Measurements from ENCODE around the gene SNRNP25. TPM values are rescaled to one million over a fixed set of nuclear protein-coding genes. Genes with fewer than 3 reads are reported as not detected.

The SNRNP25 gene
- total and polyA plus RNA-seq, 2 of the 8 experiments (the other 6 are each of a cell fraction or from before 2014, with no cell fraction given) = 53.0 to 58.4 TPM

DNA sequence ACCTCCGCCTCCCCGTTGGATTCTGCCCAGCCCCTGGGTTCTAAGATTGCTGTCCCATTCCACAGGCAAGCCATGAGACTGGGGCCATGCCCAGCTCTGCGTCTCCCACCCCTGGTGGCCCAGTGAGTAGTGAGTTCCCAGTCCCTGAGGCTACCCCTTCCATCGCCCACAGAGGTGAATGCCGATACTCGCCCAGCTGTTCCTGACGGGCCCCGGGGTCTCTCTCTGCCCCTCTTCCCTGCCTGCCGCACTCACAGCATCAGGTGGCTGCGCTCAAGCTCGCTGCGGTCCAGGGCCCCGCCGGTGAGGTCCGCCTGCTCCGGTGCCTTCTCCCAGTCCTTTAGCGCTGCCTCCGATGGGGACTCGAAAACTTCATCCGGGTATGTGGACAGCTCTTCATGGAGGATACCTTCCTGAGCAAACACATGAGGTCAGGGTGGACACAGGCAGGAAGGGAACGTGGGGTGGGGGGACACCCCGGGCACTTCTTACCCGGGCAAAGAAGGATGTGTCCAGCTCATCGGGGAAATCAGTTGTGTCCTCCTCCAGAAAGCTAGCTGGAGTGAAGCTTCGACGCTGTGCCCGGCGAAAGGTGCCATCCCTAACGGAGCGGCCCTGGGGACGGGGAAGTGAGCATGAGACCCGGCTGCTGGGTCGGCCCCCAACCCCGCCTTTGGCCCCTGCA is 8.8 kb downstream of the SNRNP25 start:
- H2BK5ac ChIP-seq (ENCODE audit: low read depth, low read length) = no peak overlapping the region
- no peak overlapping the region for H2BK120ac ChIP-seq (replicated peaks; ENCODE audit: low read depth, low read length)
- no peaks in the 10 kb centered on the region for H3K79me1 ChIP-seq (ENCODE audit: low read depth, low read length)
- no peak overlapping the region for H4K8ac ChIP-seq (ENCODE audit: extremely low read depth, insufficient read depth, low read length)
- WGBS, 2 experiments (ENCODE audit: extremely low coverage in 1 of 2, insufficient coverage in 1 of 2, insufficient read length in 1 of 2, insufficient replicate concordance in 2 of 2, low coverage in 1 of 2, low lambda C conversion rate in 2 of 2, missing lambda C conversion rate in 1 of 2) = 94% methylated on average over 30 of the region's 34 CpGs; no CpG with 5 or more reads in 1 of the 2 experiments
- no peaks in the 10 kb centered on the region for H3K79me2 ChIP-seq (ENCODE audit: control insufficient read depth in 1 of 2, insufficient read depth in 2 of 2, low read length in 2 of 2)
- ChIA-PET CTCF (ENCODE audit: partially characterized antibody) (interaction anchor here (0.6 to 21.2 kb wide), 5 partner anchors 10 to 457 kb away, joined by 3 to 856 read pairs (median 3); partner anchors contain the start of genes MPG and RHBDF1), POLR2A (ENCODE audit: partially characterized antibody) (interaction anchor here (0.8 to 16.6 kb wide), 7 partner anchors 9 to 57 kb away, joined by 3 to 153 read pairs (median 4); partner anchors contain the start of genes POLR3K, RHBDF1 and SNRNP25)
- H3K4me2 ChIP-seq (ENCODE audit: insufficient read depth in 1 of 2, low read depth in 2 of 2, low read length in 2 of 2) = no peak overlapping the region
- no peak overlapping the region for H4K5ac ChIP-seq (ENCODE audit: insufficient read length, low read depth, low read length)
- peaks cover 13 to 27% of the 10 kb centered on the region in 2 experiments for H4K20me1 ChIP-seq (replicated peaks in 1 of 2; ENCODE audit: control insufficient read depth in 1 of 2, insufficient read depth in 2 of 2, low read length in 2 of 2)
- no peak overlapping the region for H2AK5ac ChIP-seq (ENCODE audit: low read depth, low read length)
- no peak for DNase-seq (ENCODE audit: low read depth in 1 of 2, low spot score in 2 of 2)
- H3K9ac ChIP-seq (replicated peaks in 1 of 4; ENCODE audit: extremely low read depth in 1 of 4, low read depth in 3 of 4, low read length in 3 of 4) = no peak overlapping the region
- H2AFZ ChIP-seq (ENCODE audit: low read length) = no peak overlapping the region
- no peaks in the 10 kb centered on the region for H3K9me3 ChIP-seq (ENCODE audit: insufficient read depth in 2 of 2, low read depth in 1 of 2, low read length in 1 of 2)
- no peak overlapping the region for H3K27ac ChIP-seq (ENCODE audit: low read depth, low read length)
- no peak overlapping the region for H2BK12ac ChIP-seq (ENCODE audit: low read depth, low read length)
- H3K36me3 ChIP-seq (ENCODE audit: control insufficient read depth in 2 of 4, insufficient read depth in 4 of 4, low read length in 3 of 4) = peaks cover 14 to 32% (median 25%) of the 10 kb centered on the region in 4 experiments
- no peaks in the 10 kb centered on the region for H3K27me3 ChIP-seq (replicated peaks in 1 of 4; ENCODE audit: control insufficient read depth in 3 of 4, extremely low read depth in 1 of 4, insufficient read depth in 3 of 4, low read length in 3 of 4)
- H3K23ac ChIP-seq (ENCODE audit: insufficient read length) = no peak overlapping the region
- no peak overlapping the region for H3K4me3 ChIP-seq (ENCODE audit: extremely low read depth in 1 of 4, insufficient read depth in 2 of 4, low read depth in 3 of 4, low read length in 4 of 4)
- no peak overlapping the region for H3K4ac ChIP-seq (replicated peaks; ENCODE audit: insufficient read length, low read depth, low read length)
- H3K18ac ChIP-seq (ENCODE audit: extremely low read depth, low read length) = no peak overlapping the region
- H3K14ac ChIP-seq (ENCODE audit: insufficient read length) = no peak overlapping the region
- no peak overlapping the region for H2BK15ac ChIP-seq (ENCODE audit: low read length)
- FAIRE-seq = no peak
- no peak overlapping the region for H3K56ac ChIP-seq (replicated peaks; ENCODE audit: insufficient read length, low read depth, low read length)
- no peak overlapping the region for H4K91ac ChIP-seq (replicated peaks; ENCODE audit: insufficient read length, low read length)
- H2BK20ac ChIP-seq (ENCODE audit: low read length) = no peak overlapping the region
- H3K23me2 ChIP-seq (ENCODE audit: low read depth, low read length) = no peaks in the 10 kb centered on the region; the same call in 1 of the 2 replicates
- peaks cover 0 to 3% (median under 1%) of the 10 kb centered on the region in 4 experiments; a peak in 4 of 7 replicates for H3K4me1 ChIP-seq (replicated peaks in 1 of 4; ENCODE audit: control insufficient read depth in 3 of 4, insufficient read depth in 4 of 4, low read length in 3 of 4)
- TF ChIP-seq CTCF (IDR thresholded peaks at IDR 0.05; ENCODE audit: control extremely low read depth in 1 of 3, insufficient read depth in 1 of 3, low read depth in 1 of 3, low read length in 3 of 3) (no peak), POU5F1 (IDR thresholded peaks at IDR 0.05; ENCODE audit: low read depth, low read length) (no peak), GABPA (IDR thresholded peaks at IDR 0.05; ENCODE audit: borderline replicate concordance, insufficient read depth, low read length) (no peak), EZH2 (IDR thresholded peaks at IDR 0.05; ENCODE audit: low read depth, low read length, severe bottlenecking) (no peak), POLR2A (IDR thresholded peaks at IDR 0.05; ENCODE audit: control extremely low read depth in 1 of 2, low read depth in 2 of 2, low read length in 2 of 2) (no peak), YY1 (IDR thresholded peaks at IDR 0.05; ENCODE audit: low read depth, low read length) (no peak)
- TF ChIP-seq, protein P1, sequence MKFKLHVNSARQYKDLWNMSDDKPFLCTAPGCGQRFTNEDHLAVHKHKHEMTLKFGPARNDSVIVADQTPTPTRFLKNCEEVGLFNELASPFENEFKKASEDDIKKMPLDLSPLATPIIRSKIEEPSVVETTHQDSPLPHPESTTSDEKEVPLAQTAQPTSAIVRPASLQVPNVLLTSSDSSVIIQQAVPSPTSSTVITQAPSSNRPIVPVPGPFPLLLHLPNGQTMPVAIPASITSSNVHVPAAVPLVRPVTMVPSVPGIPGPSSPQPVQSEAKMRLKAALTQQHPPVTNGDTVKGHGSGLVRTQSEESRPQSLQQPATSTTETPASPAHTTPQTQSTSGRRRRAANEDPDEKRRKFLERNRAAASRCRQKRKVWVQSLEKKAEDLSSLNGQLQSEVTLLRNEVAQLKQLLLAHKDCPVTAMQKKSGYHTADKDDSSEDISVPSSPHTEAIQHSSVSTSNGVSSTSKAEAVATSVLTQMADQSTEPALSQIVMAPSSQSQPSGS (IDR thresholded peaks at IDR 0.05; ENCODE audit: low read length) = no peak
